HG02970 (cell line): Measurements from ENCODE around the gene SEMA4C.
A peak's percentile ranks its signal among the peaks of the same experiment; 100 is the strongest.
"Not testable (repeated sequence)": the region's sequence is repeated elsewhere in the genome, so short reads cannot be mapped to it uniquely, and the experiment has no call there.

Experiments
- ATAC-seq: cut with Tn5 transposase; IDR thresholded peaks from one replicate; pipeline ENCODE4 v1.9.1; 2021; ENCODE audit warnings: mild to moderate bottlenecking, moderate library complexity, moderate number of reproducible peaks; ENCODE audit not compliant: unreplicated experiment, low FRiP score

Gene SEMA4C

DNA sequence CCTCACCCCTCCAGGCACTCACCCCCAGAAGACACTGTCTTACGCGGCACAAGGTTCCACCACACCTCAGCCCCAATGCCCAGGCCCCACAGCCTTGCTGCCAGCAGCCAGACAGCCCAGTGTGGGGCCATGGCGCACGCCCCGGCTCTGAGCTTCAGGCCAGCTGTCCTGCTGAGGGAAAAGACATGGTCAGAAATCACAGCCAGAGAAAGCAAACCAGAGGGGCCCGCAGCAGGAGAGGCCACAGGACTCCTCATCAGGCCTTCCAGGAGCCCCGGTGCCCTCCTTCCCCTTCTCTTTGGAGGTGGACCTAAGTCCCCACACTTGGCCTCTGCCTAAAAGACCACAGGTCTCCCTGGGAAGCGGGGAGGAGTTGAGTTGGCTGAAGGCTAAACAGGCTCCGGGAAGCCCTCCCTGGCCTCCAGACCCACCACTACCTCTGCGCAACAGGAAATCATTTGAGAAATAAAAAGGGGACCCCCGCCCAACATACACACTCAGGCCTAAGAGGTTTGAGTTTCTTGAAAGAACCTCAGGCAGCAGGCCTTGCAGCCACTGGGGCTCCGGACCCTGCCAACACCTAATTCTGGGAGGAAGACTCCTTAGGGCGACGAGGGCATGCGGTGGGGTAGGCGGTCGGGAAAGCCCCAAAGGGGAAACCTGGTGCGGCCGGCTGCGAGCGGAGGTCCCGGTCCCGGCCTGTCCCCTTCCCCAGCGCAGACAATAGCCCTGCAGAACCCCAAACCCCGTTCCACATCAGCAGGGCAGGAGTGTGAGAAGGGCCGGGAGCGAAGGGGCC lies 1.9 kb downstream of the SEMA4C start:
- no peak for ATAC-seq

GRCh38 chr2:96866986-96867755 lies 2.7 kb downstream of the SEMA4C start:
- no peak for ATAC-seq

DNA sequence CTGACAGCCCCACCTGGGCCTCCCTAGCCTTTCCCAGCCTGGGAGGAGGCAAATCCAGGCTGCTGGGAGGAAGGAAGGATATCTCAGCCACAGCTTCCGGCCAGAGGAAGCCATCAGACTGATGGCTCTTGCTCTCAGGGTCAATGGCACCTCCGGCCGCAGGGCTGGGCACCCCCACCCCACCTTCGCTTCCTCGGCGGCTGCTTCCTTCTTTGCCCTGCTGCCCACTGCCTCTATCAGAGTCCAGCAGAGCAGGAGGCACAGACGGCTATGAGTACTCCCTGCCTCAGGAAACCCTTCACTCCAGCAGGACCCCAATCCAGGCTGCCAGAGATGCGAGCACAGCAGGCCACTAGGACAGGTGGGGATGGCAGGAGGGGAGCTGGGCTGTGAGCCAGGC lies 3.3 kb downstream of the SEMA4C start:
- ATAC-seq: no peak

- no peak for ATAC-seq
These were observed 3.7 kb downstream of the SEMA4C start for GRCh38 chr2:96866149-96866548.

DNA sequence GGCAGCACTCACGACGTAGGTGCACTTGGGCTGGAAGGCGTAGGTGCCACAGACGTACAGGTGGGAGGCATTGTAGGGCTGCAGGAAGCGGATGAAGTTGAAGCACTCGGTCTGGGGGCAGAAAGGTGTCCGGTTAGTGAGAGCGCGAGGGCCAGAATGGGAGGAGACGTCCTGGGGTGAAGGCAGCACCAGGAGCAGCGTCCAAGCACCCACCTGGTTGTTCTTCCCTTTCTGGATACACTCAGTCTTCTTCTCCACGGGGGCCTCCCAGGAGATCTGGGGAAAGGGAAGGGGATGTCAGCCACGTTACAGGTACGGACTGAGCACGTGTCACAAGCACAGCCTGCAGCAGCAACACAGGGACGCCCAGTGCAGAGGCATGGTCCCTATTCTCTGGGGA lies 4.2 kb downstream of the SEMA4C start:
- no peak for ATAC-seq

GRCh38 chr2:96864343-96865091 lies 5.4 kb downstream of the SEMA4C start:
- ATAC-seq: no peak

- no peak for ATAC-seq
These were observed 6.1 kb downstream of the SEMA4C start for GRCh38 chr2:96863575-96864342.

DNA sequence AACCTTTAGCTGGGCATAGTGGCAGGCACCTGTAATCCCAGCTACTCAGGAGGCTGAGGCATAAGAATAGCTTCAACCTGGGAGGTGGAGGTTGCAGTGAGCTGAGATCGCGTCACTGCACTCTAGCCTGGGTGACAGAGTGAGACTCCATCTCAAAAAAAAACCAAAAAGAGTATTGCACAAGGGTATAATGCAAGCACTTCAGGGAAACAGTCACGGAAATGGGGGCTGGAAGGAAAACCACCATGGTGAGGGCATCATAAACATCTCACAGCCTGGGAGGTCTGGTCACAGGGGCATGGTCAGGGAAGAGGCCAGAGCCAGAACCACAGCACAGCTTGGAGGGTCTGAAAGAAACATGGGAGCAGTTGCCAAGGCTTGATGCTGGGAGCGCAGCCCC lies 6.8 kb downstream of the SEMA4C start:
- not testable (repeated sequence) for ATAC-seq

DNA sequence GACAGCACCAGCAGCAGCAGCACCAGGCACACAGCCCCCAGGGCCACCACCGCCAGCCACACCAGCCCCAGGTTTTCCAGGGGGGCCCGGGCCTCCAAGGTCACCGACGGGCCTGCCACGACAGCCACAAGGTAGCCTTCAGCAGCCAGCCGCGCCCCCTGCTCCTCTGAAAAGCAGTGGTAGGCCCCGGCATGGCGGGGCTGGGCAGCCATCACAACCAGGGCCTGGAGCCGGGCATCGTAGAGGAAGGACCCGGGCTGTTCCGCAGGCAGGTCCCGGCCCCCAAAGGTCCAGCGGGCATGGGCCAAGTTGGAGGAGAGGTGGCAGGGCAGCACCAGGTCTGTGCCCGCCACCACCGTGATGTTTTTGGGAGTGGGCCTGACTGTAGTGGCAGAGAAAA lies 8.8 kb downstream of the SEMA4C start:
- ATAC-seq: no peak

GRCh38 chr2:96860065-96861029 lies 9.5 kb downstream of the SEMA4C start:
- no peak for ATAC-seq

DNA sequence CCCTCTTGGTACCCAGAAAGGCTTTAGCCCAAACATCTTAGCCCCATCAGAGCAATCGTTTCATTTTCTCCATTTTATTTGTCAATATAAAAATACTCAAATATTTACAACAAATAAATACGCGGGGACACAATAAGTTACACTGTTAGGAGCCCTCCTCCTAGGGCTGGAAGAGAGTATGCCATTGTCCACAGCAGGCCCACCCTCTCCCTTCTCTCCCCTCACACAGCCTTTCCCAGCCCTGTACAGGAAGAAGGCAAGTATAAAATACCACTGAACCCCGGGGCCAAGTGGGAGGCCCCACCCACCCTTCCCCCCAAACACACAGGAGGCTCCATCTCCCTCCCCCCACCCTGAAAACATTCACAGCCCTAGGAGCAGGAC lies 10.2 kb downstream of the SEMA4C start:
- ATAC-seq: no peak

- ATAC-seq: no peak
These were observed 10.7 kb downstream of the SEMA4C start for GRCh38 chr2:96859099-96859649.

DNA sequence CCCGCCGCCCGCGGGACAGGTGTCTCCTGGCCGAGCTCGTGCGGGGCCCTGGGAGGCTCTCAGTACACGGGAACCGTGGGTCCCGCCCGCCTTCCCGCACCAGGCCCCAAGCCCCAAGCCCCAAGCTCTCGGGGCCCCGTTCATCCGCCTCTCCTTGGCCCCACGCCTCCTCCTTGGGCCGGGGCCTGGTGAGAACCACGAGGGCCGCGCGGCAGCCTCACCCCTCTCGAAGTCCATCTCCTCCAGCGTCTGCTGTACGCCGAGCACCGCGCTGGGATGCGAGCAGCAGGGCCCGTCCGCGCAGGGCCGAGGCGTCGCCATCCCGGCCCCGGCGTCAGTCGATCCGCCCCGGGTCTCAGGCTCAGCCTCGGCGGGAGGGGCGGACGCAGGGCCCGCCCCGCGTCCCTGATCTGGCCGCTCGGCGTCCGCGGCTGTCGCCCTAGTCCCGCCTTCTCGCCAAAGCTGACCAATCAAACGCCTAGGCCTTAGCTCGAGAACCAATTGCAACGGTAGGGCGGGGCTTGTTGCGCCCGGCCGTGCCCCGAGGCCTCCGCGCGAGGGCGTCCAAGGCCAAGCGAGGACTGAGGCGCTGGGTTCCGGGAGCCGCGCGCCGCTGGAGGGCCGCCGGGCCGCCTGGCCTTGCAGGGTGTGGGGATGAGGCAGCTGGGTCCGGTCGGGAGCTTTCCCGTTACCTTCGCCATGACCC lies 12.1 kb downstream of the SEMA4C start, which contains the start of gene ANKRD39:
Gene ANKRD39, minus strand, starts transcription at position 350 of the 706 bp plus-strand sequence. Its CDS starts 29 bp downstream, at position 321.
- peak; percentile 93 for ATAC-seq

DNA sequence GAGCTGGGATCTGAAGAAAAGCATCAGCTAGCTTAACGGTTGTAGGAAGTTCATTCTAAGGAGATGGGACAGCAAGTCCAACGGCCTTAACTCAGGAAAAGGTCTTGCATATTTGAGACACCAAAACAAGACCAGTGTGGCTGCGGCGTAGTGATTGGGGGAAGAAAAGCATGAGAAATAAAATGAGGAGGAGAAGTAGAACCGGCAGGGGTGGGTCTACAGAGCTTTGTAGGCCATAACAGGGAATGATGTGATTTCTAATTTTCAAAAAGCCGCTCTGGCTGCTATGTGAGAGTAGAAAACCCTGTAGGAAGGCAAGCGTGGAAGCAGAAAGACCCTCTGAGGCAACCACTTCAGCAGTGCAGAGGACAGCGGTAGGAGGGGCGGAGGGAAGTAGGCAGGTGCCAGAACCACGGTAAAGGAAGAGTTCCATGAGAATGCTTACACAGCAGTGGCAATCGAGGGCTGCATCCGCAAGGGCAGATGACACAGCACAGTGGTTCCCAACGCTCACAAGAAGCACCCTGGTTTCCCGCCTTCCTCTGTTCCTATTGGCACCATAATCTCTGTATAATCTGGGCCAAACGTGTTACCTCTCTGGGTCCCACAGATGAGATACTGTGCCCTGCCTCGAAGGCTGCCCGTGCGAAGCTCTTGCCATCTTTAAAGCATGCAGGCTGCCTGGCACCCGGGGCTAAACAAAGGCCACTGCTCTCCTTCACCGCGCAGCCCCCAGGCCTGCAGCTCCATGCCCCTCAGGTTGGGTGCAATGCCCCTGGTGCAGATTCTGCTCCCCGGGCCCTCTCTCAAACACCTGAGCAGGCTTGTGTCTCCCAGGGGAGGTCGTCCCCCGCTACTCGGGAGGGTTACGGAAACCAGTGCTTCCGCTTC lies 12.9 kb downstream of the SEMA4C start:
- peak; percentile 24 for ATAC-seq

DNA sequence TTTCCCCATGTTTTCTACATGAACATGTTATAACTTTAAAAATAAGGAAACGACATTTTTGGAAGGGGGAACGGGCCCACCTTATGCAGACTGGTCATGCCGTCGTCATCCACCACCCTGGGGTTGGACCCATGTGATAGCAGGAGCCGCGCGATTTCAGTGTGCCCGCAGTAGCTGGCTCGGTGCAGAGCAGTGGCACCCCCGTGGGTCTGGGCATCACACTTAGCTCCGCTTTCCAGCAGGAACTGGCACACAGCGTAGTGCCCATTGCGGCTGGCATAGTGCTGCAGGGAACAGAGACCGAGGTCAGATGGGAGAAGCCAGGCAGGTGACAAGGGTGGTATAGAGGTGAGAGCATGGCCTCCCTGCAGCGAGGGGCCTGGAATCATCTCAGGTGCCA lies 16.6 kb downstream of the SEMA4C start:
- no peak for ATAC-seq

- ATAC-seq: no peak
These were observed 17.2 kb downstream of the SEMA4C start for GRCh38 chr2:96852667-96853066.

- no peak for ATAC-seq
These were observed 21.6 kb downstream of the SEMA4C start for GRCh38 chr2:96848264-96848663.
